ENCODE measurements around the gene VN1R5. TPM values are rescaled to one million over a fixed set of nuclear protein-coding genes. Genes with fewer than 3 reads are reported as not detected.

VN1R5 gene
- polyA plus RNA-seq, 6 donors from 2014 or later: not detected

- no peak for DNase-seq
- Mint-ChIP-seq H3K36me3 (peaks cover 0 to 6% of the 10 kb centered on the region in 2 donors), H3K27me3 (peaks cover 0 to 10% (median 0%) of the 10 kb centered on the region in 3 donors), H3K4me3 (no peak overlapping the region), H3K4me1 (no peaks in the 10 kb centered on the region), H3K27ac (no peak overlapping the region), H3K9me3 (peaks cover 6 to 25% (median 17%) of the 10 kb centered on the region in 7 donors)
- ATAC-seq (ENCODE audit: low read depth in 2 of 2): no peak
Measured at GRCh38 chr1:247241691-247242090, 14.2 kb upstream of the VN1R5 start.

- H3K27me3 Mint-ChIP-seq: no peaks in the 10 kb centered on the region
- H3K36me3 Mint-ChIP-seq: peaks cover 0 to 6% of the 10 kb centered on the region in 2 donors
- DNase-seq: no peak
- no peaks in the 10 kb centered on the region for H3K4me1 Mint-ChIP-seq
- ATAC-seq (ENCODE audit: low read depth in 2 of 2): no peak
- H3K9me3 Mint-ChIP-seq: peaks cover 6 to 39% (median 26%) of the 10 kb centered on the region in 7 donors
- H3K4me3 Mint-ChIP-seq: no peak overlapping the region
- H3K27ac Mint-ChIP-seq: no peak overlapping the region
Measured at GRCh38 chr1:247243524-247244137, 12.2 kb upstream of the VN1R5 start.

- no peak for DNase-seq
- peaks cover 6 to 61% (median 30%) of the 10 kb centered on the region in 7 donors for H3K9me3 Mint-ChIP-seq
- peaks cover 0 to 6% of the 10 kb centered on the region in 2 donors for H3K36me3 Mint-ChIP-seq
- no peak for ATAC-seq (ENCODE audit: low read depth in 2 of 2)
- H3K4me3 Mint-ChIP-seq: no peak overlapping the region
- no peaks in the 10 kb centered on the region for H3K4me1 Mint-ChIP-seq
- no peak overlapping the region for H3K27ac Mint-ChIP-seq
- peaks cover 3 to 11% (median 8%) of the 10 kb centered on the region in 3 donors for H3K27me3 Mint-ChIP-seq
Measured at GRCh38 chr1:247246325-247247115, 9.4 kb upstream of the VN1R5 start.

- H3K27ac Mint-ChIP-seq: no peak overlapping the region
Measured at GRCh38 chr1:247247568-247247967, 8.3 kb upstream of the VN1R5 start.

GRCh38 chr1:247266053-247266452 lies 10.2 kb downstream of the VN1R5 start:
- ATAC-seq (ENCODE audit: low read depth in 2 of 2) (no peak), DNase-seq (no peak)
- Mint-ChIP-seq H3K9me3 (peaks cover 4 to 41% (median 17%) of the 10 kb centered on the region in 7 donors), H3K4me1 (no peaks in the 10 kb centered on the region), H3K27me3 (peaks cover 0 to 4% (median 0%) of the 10 kb centered on the region in 3 donors), H3K27ac (no peak overlapping the region), H3K36me3 (peaks cover 0 to 5% of the 10 kb centered on the region in 2 donors), H3K4me3 (no peak overlapping the region)

More at GRCh38 chr1:247247568-247247967, 8.3 kb upstream of the VN1R5 start:
- Mint-ChIP-seq H3K27me3 (peaks cover 3 to 20% (median 8%) of the 10 kb centered on the region in 3 donors), H3K4me3 (no peak overlapping the region), H3K4me1 (no peaks in the 10 kb centered on the region), H3K9me3 (peaks cover 11 to 65% (median 30%) of the 10 kb centered on the region in 7 donors), H3K36me3 (peaks cover 0 to 6% of the 10 kb centered on the region in 2 donors)
- DNase-seq (no peak), ATAC-seq (ENCODE audit: low read depth in 2 of 2) (no peak)

GRCh38 chr1:247268390-247269045 lies 12.6 kb downstream of the VN1R5 start:
- Mint-ChIP-seq H3K4me3 (no peak overlapping the region), H3K27me3 (no peaks in the 10 kb centered on the region), H3K9me3 (peaks cover 11 to 35% (median 23%) of the 10 kb centered on the region in 7 donors), H3K4me1 (no peaks in the 10 kb centered on the region), H3K36me3 (peaks cover 9 to 10% of the 10 kb centered on the region in 2 donors), H3K27ac (no peak overlapping the region)
- DNase-seq (no peak), ATAC-seq (ENCODE audit: low read depth in 2 of 2) (no peak)

- Mint-ChIP-seq H3K27ac (no peak overlapping the region), H3K9me3 (peaks cover 10 to 32% (median 20%) of the 10 kb centered on the region in 7 donors), H3K36me3 (peaks cover 9 to 10% of the 10 kb centered on the region in 2 donors), H3K27me3 (no peaks in the 10 kb centered on the region), H3K4me3 (peak overlapping the region in 1 of 8 donors; percentile 9), H3K4me1 (no peaks in the 10 kb centered on the region)
- DNase-seq (no peak), ATAC-seq (ENCODE audit: low read depth in 2 of 2) (no peak)
Measured at GRCh38 chr1:247269133-247269532, 13.3 kb downstream of the VN1R5 start.

- Mint-ChIP-seq H3K27me3 (no peaks in the 10 kb centered on the region), H3K9me3 (peaks cover 10 to 30% (median 20%) of the 10 kb centered on the region in 7 donors), H3K27ac (no peak overlapping the region), H3K36me3 (peaks cover 9 to 10% of the 10 kb centered on the region in 2 donors), H3K4me3 (no peak overlapping the region), H3K4me1 (no peaks in the 10 kb centered on the region)
- DNase-seq (no peak), ATAC-seq (ENCODE audit: low read depth in 2 of 2) (no peak)
Measured at GRCh38 chr1:247270003-247270402, 14.1 kb downstream of the VN1R5 start.

- Mint-ChIP-seq H3K36me3 (peaks cover 10 to 18% of the 10 kb centered on the region in 2 donors), H3K27me3 (peaks cover 0 to 7% (median 0%) of the 10 kb centered on the region in 3 donors), H3K4me1 (no peaks in the 10 kb centered on the region), H3K9me3 (peaks cover 13 to 30% (median 22%) of the 10 kb centered on the region in 7 donors), H3K27ac (no peak overlapping the region), H3K4me3 (no peak overlapping the region)
- ATAC-seq (ENCODE audit: low read depth in 2 of 2): no peak
- no peak for DNase-seq
Measured at GRCh38 chr1:247273013-247273412, 17.1 kb downstream of the VN1R5 start.

- Mint-ChIP-seq H3K4me1 (no peaks in the 10 kb centered on the region), H3K9me3 (peaks cover 9 to 25% (median 22%) of the 10 kb centered on the region in 7 donors), H3K4me3 (no peak overlapping the region), H3K27me3 (peaks cover 0 to 7% (median 0%) of the 10 kb centered on the region in 3 donors), H3K27ac (no peak overlapping the region), H3K36me3 (peaks cover 10 to 18% of the 10 kb centered on the region in 2 donors)
- DNase-seq (no peak), ATAC-seq (ENCODE audit: low read depth in 2 of 2) (no peak)
Measured at GRCh38 chr1:247274605-247275256, 18.9 kb downstream of the VN1R5 start.

GRCh38 chr1:247277191-247277590 lies 21.3 kb downstream of the VN1R5 start:
- H3K9me3 Mint-ChIP-seq: peaks cover 1 to 14% (median 5%) of the 10 kb centered on the region in 7 donors
- H3K36me3 Mint-ChIP-seq: peaks cover under 1 to 10% of the 10 kb centered on the region in 2 donors
- H3K27ac Mint-ChIP-seq: peak overlapping the region in 2 of 6 donors; percentile 21 to 65
- peaks cover 0 to 7% (median 0%) of the 10 kb centered on the region in 3 donors for H3K27me3 Mint-ChIP-seq
- H3K4me3 Mint-ChIP-seq: no peak overlapping the region
- DNase-seq (no peak), ATAC-seq (ENCODE audit: low read depth in 2 of 2) (no peak)
- H3K4me1 Mint-ChIP-seq: no peaks in the 10 kb centered on the region

GRCh38 chr1:247281001-247281574 lies 25.2 kb downstream of the VN1R5 start:
- Mint-ChIP-seq H3K4me1 (no peaks in the 10 kb centered on the region), H3K36me3 (peaks cover 0 to 6% of the 10 kb centered on the region in 2 donors), H3K9me3 (peaks cover 0 to 10% (median 6%) of the 10 kb centered on the region in 7 donors), H3K4me3 (no peak overlapping the region), H3K27ac (peak overlapping the region in 2 of 6 donors; percentile 1 to 33), H3K27me3 (peaks cover 0 to 1% (median 0%) of the 10 kb centered on the region in 3 donors)
- ATAC-seq (ENCODE audit: low read depth in 2 of 2) (no peak), DNase-seq (no peak)
